Sigmoid colon (tissue), 7 donors: ENCODE results near the gene MLEC. TPM values are rescaled to one million over a fixed set of nuclear protein-coding genes. Genes with fewer than 3 reads are reported as not detected.

Experiments
- DNase-seq: peaks from one replicate; pipeline ENCODE4 v3.0.0-alpha.2; 2019
- H3K27ac ChIP-seq, 4 donors: fragments of 200-600 bp; sonication (generic); one replicate each; pipeline ENCODE4 v1.5.1; 2016 to 2019; ENCODE audit warnings: mild to moderate bottlenecking in 1 of 4
- H3K27me3 ChIP-seq, 3 donors: fragments of 200-600 bp; sonication (generic); one replicate each; pipeline ENCODE4 v1.5.1; 2019; ENCODE audit warnings: mild to moderate bottlenecking in 1 of 3
- H3K36me3 ChIP-seq, 4 donors: fragments of 200-600 bp; sonication (generic); one replicate each; pipeline ENCODE4 v1.5.1; 2016 to 2019
- H3K4me1 ChIP-seq, 4 donors: fragments of 200-600 bp; sonication (generic); one replicate each; pipeline ENCODE4 v1.5.1; 2017 to 2019
- H3K4me3 ChIP-seq, 4 donors: fragments of 200-600 bp; sonication (generic); one replicate each; pipeline ENCODE4 v1.5.1; 2017 to 2019; ENCODE audit warnings: mild to moderate bottlenecking in 2 of 4, moderate library complexity in 1 of 4
- H3K9me3 ChIP-seq, 4 donors: fragments of 200-600 bp in 3 of 4; sonication (generic) in 3 of 4; one replicate each; pipeline versions ENCODE4 v1.5.1 to v1.6.1; 2013 to 2019
- CTCF ChIP-seq, 4 experiments: fragments of 450-650 bp in 3 of 4; fragments of 200-600 bp in 1 of 4; IDR thresholded peaks; one replicate each; pipeline ENCODE4 v1.5.1; 2016 to 2019; ENCODE audit warnings: antibody characterized with exemption in 4 of 4, mild to moderate bottlenecking in 3 of 4, moderate library complexity in 2 of 4
- EP300 ChIP-seq, 4 donors: sonication (generic); formaldehyde crosslinking; IDR thresholded peaks; one replicate each; pipeline ENCODE4 v1.6.1; 2017; ENCODE audit warnings: antibody characterized with exemption in 4 of 4
- POLR2A ChIP-seq, 2 donors: fragments of 450-650 bp; IDR thresholded peaks; one replicate each; pipeline ENCODE4 v1.6.1; 2016; ENCODE audit warnings: antibody characterized with exemption in 2 of 2, mild to moderate bottlenecking in 2 of 2, moderate library complexity in 2 of 2
- POLR2AphosphoS5 ChIP-seq, 4 donors: sonication (generic); formaldehyde crosslinking; IDR thresholded peaks; one replicate each; pipeline ENCODE4 v1.6.1; 2017; ENCODE audit warnings: antibody characterized with exemption in 4 of 4
- WGBS, 2 donors: extraction: QIAGEN DNeasy Blood & Tissue Kit; methylation state at CpG; one replicate each; pipeline ENCODE4 v1.1.7; 2013; 5-methylcytosine and 5-hydroxymethylcytosine counted together
- intact Hi-C: fragments of 100-400 bp; cut with DNase I; formaldehyde crosslinking; loops from one replicate; pipeline ENCODE4 v1.15.1; 2023
- polyA plus RNA-seq, 3 donors: library from polyadenylated mRNA; stranded (reverse); fragments of 200-250 nt; gene quantifications; one replicate each; pipeline ENCODE4 v1.2.3, GENCODE V29; 2013
- total RNA-seq, 4 donors: library from RNA; depleted of rRNA; stranded (reverse); fragments of >200 nt; gene quantifications; one replicate each; pipeline ENCODE4 v1.1.0, GENCODE V29; 2016
- donor health status: healthy with polysubstance abuse.
- donor health status: Bipolar disorder and iron deficiency.
- donor health status: healthy.

MLEC gene
- total and polyA plus RNA-seq, 7 donors, result 22.2 to 164 (median 31.3) TPM

DNA sequence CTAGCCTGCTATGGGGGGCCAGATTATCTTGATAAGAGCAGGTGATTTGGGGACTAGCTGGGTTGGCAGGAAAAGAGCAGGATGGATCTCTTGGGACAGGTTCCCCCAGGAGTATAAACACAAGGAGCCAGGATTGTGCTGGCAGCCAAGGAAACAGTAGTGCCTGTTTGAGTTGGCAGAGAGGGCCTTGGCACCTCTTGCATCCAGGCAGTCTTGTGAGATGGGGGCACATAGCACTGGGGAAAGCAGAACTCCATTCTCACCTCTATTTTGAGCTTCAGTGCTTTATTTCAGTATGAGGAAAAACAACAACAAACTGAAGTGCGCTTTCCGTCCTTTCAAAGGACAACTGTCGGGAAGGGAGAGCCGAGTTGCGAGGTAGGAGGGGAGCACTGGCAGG lies 13.9 kb downstream of the MLEC start:
- TF ChIP-seq CTCF (IDR thresholded peaks at IDR 0.05) (no peak), POLR2A (IDR thresholded peaks at IDR 0.05) (no peak), POLR2AphosphoS5 (IDR thresholded peaks at IDR 0.05) (no peak), EP300 (IDR thresholded peaks at IDR 0.05) (no peak)
- Histone ChIP-seq H3K27me3 (no peaks in the 10 kb centered on the region), H3K27ac (no peak overlapping the region), H3K4me3 (no peak overlapping the region), H3K9me3 (no peaks in the 10 kb centered on the region), H3K4me1 (no peaks in the 10 kb centered on the region), H3K36me3 (peaks cover 3 to 78% (median 27%) of the 10 kb centered on the region in 4 donors)
- intact Hi-C loops, result no loop called here
- WGBS, 2 donors, result 97% methylated on average over 5 of the region's 5 CpGs
- DNase-seq, result no peak

DNA sequence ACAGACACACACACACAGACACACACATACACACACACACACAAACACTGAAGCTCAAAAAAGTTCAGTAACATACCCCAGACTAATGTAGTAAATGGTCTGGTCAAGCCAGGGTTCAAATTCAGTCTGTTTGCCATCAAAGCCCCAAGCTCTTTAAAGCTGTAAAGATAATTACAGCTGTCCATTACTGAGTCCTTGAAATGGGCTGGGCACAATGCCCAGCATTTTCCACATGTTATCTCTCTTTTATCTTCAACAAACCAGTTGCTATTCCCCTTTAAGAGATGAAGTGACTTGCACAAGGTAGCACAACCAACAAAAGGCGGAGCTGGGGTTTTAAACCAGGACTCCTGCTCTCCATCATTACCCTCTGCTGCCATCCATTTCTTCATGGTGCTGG lies 15.7 kb downstream of the MLEC start:
- H3K36me3 ChIP-seq, result peaks cover 3 to 61% (median 16%) of the 10 kb centered on the region in 4 donors
- WGBS, 2 donors, result 52 to 84% methylated on average over 1 of the region's 1 CpG
- no peak overlapping the region for H3K27ac ChIP-seq
- H3K4me1 ChIP-seq, result no peaks in the 10 kb centered on the region
- no peaks in the 10 kb centered on the region for H3K27me3 ChIP-seq
- no peak for DNase-seq
- intact Hi-C loops, result no loop called here
- TF ChIP-seq CTCF (IDR thresholded peaks at IDR 0.05) (no peak), POLR2A (IDR thresholded peaks at IDR 0.05) (no peak), EP300 (IDR thresholded peaks at IDR 0.05) (no peak), POLR2AphosphoS5 (IDR thresholded peaks at IDR 0.05) (no peak)
- no peaks in the 10 kb centered on the region for H3K9me3 ChIP-seq
- H3K4me3 ChIP-seq, result no peak overlapping the region

GRCh38 chr12:120703311-120703942 lies 16.5 kb downstream of the MLEC start:
- intact Hi-C loops, result no loop called here
- WGBS, 2 donors, result 87 to 94% methylated on average over 11 of the region's 11 CpGs
- Histone ChIP-seq H3K27ac (no peak overlapping the region), H3K9me3 (no peaks in the 10 kb centered on the region), H3K36me3 (peaks cover 2 to 53% (median 12%) of the 10 kb centered on the region in 4 donors), H3K27me3 (no peaks in the 10 kb centered on the region), H3K4me3 (no peak overlapping the region), H3K4me1 (no peaks in the 10 kb centered on the region)
- TF ChIP-seq CTCF (IDR thresholded peaks at IDR 0.05), result no peak
- no peak for DNase-seq

DNA sequence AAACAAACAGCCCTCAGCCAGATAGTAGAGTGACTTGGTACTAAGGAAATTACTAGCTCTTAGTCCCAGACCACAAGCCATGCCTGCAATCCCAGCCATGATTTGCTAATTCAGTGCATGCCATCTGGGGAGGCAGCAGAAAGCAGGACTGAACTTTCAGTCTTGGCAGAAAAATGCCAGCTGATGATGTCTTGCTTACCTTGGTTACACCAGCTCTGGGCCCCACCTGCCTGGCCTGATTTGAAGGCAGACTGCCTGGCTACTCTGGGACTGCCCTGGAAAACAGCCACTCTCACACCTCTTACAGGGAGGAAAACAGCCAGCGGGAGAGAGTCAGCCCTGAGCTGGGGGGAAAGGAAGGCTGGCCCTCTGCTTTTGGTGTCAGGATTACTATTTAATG lies 18.7 kb downstream of the MLEC start:
- H3K4me3 ChIP-seq, result no peak overlapping the region
- peaks cover 0 to 31% (median 7%) of the 10 kb centered on the region in 4 donors for H3K36me3 ChIP-seq
- TF ChIP-seq EP300 (IDR thresholded peaks at IDR 0.05), result no peak
- no peak for TF ChIP-seq CTCF (IDR thresholded peaks at IDR 0.05)
- TF ChIP-seq POLR2A (IDR thresholded peaks at IDR 0.05), result no peak
- TF ChIP-seq POLR2AphosphoS5 (IDR thresholded peaks at IDR 0.05), result no peak
- peaks cover 0 to 7% (median 6%) of the 10 kb centered on the region in 4 donors for H3K4me1 ChIP-seq
- 93 to 96% methylated on average over 1 of the region's 1 CpG for WGBS, 2 donors
- no peak overlapping the region for H3K27ac ChIP-seq
- no peak for DNase-seq
- intact Hi-C loops, result no loop called here
- no peaks in the 10 kb centered on the region for H3K9me3 ChIP-seq
- H3K27me3 ChIP-seq, result no peaks in the 10 kb centered on the region

GRCh38 chr12:120706029-120706428 lies 19.1 kb downstream of the MLEC start:
- Histone ChIP-seq H3K36me3 (peaks cover 0 to 27% (median 6%) of the 10 kb centered on the region in 4 donors), H3K4me3 (no peak overlapping the region), H3K27ac (no peak overlapping the region), H3K4me1 (peaks cover 0 to 11% (median 8%) of the 10 kb centered on the region in 4 donors), H3K9me3 (no peaks in the 10 kb centered on the region), H3K27me3 (no peaks in the 10 kb centered on the region)
- TF ChIP-seq CTCF (IDR thresholded peaks at IDR 0.05) (no peak), POLR2A (IDR thresholded peaks at IDR 0.05) (no peak), POLR2AphosphoS5 (IDR thresholded peaks at IDR 0.05) (no peak)
- no peak for DNase-seq
- WGBS, 2 donors, result 77 to 90% methylated on average over 5 of the region's 5 CpGs
- intact Hi-C loops, result no loop called here
